Esophagus (tissue), 2 donors: ENCODE measurements around the gene XAGE1A. TPM values are rescaled to one million over a fixed set of nuclear protein-coding genes. Genes with fewer than 3 reads are reported as not detected.
"Not testable (repeated sequence)": the region's sequence is repeated elsewhere in the genome, so short reads cannot be mapped to it uniquely, and the experiment has no call there.

Source experiments
- H3K27ac ChIP-seq, 2 donors: one replicate each; pipeline ENCODE4 v1.5.1; 2013; ENCODE audit warnings: low read depth in 2 of 2, mild to moderate bottlenecking in 2 of 2, inconsistent platforms in 1 of 2, low read length in 1 of 2, moderate library complexity in 1 of 2
- H3K27me3 ChIP-seq, 2 donors: one replicate each; pipeline ENCODE4 v1.6.1; 2013; ENCODE audit warnings: low read length in 2 of 2, control low read depth in 1 of 2, mild to moderate bottlenecking in 1 of 2; ENCODE audit not compliant: insufficient read depth in 2 of 2, control insufficient read depth in 1 of 2
- H3K36me3 ChIP-seq, 2 donors: one replicate each; pipeline ENCODE4 v1.6.1; 2013; ENCODE audit warnings: low read length in 1 of 2; ENCODE audit not compliant: control insufficient read depth in 2 of 2, insufficient read depth in 2 of 2
- H3K4me1 ChIP-seq, 2 donors: one replicate each; pipeline ENCODE4 v1.6.1; 2013; ENCODE audit warnings: low read length in 1 of 2; ENCODE audit not compliant: control insufficient read depth in 2 of 2, insufficient read depth in 2 of 2
- H3K4me3 ChIP-seq, 2 donors: one replicate each; pipeline ENCODE4 v1.5.1; 2013; ENCODE audit warnings: low read length in 2 of 2, mild to moderate bottlenecking in 2 of 2, low read depth in 1 of 2, moderate library complexity in 1 of 2
- H3K9me3 ChIP-seq, 2 donors: one replicate each; pipeline ENCODE4 v1.6.1; 2013; ENCODE audit warnings: mild to moderate bottlenecking in 2 of 2, low read depth in 1 of 2, low read length in 1 of 2, moderate library complexity in 1 of 2; ENCODE audit not compliant: control insufficient read depth in 2 of 2, insufficient read depth in 1 of 2
- WGBS, 2 donors: extraction: QIAGEN DNeasy Blood & Tissue Kit; methylation state at CpG; one replicate each; pipeline ENCODE4 v1.1.7; 2013; 5-methylcytosine and 5-hydroxymethylcytosine counted together
- polyA plus RNA-seq, 2 donors: library from polyadenylated mRNA; stranded (reverse); fragments of 200-250 nt; gene quantifications; one replicate each; pipeline ENCODE4 v1.2.3, GENCODE V29; 2013
- donor health status: healthy with polysubstance abuse.
- donor health status: Bipolar disorder and iron deficiency.

Gene XAGE1A, protein sequence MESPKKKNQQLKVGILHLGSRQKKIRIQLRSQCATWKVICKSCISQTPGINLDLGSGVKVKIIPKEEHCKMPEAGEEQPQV
- not detected for polyA plus RNA-seq

DNA sequence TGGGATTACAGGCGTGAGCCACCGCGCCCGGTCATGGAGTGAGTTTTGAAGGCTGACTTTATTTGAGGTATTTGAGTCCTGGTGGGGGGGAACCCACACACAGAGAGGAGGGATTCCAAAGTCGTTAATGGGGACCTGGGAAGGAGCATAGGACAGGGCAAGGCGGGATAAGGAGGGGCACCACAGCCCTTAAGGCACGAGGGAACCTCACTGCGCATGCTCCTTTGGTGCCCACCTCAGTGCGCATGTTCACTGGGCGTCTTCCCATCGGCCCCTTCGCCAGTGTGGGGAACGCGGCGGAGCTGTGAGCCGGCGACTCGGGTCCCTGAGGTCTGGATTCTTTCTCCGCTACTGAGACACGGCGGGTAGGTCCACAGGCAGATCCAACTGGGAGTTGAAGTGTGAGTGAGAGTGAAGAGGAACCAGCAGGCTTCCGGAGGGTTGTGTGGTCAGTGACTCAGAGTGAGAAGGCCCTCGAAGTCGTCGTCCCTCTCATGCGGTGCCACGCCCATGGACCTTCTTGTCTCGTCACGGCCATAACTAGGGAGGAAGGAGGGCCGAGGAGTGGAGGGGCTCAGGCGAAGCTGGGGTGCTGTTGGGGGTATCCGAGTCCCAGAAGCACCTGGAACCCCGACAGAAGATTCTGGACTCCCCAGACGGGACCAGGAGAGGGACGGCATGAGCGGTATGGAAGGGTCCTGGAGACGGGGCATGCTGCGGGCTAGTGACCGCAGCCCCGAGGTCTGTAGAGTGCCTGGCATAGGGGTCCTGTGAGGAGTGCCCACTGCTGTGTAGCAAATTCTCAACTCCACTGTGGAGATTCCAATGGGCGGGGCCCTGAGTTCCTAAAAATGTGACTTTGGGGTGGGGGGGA is at the start of gene XAGE1A:
Gene XAGE1A (plus strand): TSS at position 264 of the 874 bp plus-strand sequence. CDS start 1,554 bp downstream, outside the sequence.
- not testable (repeated sequence) for H3K27ac ChIP-seq, H3K4me1 ChIP-seq, H3K27me3 ChIP-seq, H3K4me3 ChIP-seq, H3K9me3 ChIP-seq, H3K36me3 ChIP-seq
- WGBS, 2 donors = no CpG with 5 or more reads among the region's 41 CpGs

DNA sequence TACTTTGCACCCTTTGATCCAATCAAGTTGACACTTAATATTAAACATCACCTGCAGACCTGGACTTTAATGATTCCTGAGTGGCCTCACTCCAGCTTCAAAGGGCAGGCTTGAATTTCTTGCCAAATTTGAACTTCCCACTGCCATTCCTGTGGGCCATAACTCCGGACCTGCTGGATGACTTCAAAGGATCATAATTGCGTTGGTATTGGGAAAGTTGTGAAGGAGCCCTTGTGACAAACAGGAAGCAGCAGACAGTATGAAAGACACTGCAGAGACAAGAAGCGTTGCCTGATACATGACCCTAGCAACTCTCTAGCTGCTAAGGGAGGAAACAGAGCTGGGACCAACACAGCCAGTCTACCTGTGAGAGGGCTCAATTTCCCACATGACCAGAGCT is 43.6 kb upstream of the XAGE1A start:
- H3K27ac ChIP-seq, H3K4me1 ChIP-seq, H3K9me3 ChIP-seq, H3K36me3 ChIP-seq, H3K4me3 ChIP-seq, H3K27me3 ChIP-seq: not testable (repeated sequence)
- 55% methylated on average over 3 of the region's 3 CpGs for WGBS, 2 donors

DNA sequence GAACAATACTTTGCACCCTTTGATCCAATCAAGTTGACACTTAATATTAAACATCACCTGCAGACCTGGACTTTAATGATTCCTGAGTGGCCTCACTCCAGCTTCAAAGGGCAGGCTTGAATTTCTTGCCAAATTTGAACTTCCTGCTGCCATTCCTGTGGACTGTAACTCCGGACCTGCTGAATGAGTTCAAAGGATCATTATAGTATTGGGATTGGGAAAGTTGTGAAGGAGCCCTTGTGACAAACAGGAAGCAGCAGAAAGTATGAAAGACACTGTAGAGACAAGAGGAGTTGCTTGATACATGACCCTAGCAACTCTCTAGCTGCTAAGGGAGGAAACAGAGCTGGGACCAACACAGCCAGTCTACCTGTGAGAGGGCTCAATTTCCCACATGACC is 24.3 kb upstream of the XAGE1A start:
- WGBS, 2 donors = 28 to 61% methylated on average over 1 of the region's 1 CpG
- not testable (repeated sequence) for H3K36me3 ChIP-seq

DNA sequence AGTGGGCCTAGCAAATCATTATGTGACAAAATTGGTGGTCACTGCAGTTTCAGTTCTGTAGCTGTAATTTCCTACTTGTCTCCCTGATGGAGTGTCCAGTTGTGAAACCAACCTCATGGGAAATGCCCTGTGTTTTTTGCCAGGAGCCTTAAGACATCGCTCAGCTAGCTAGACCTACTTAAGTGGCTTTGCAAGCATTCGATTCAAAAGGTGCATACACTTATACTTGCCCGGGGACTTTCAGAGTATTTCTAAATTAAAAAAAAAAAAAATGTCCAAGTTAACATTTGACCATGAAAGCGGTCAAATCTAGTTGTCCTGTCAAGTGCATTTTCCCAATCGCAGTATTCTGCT is 788 bp downstream of the XAGE1A start:
- H3K27ac ChIP-seq, H3K4me1 ChIP-seq, H3K27me3 ChIP-seq, H3K9me3 ChIP-seq, H3K4me3 ChIP-seq, H3K36me3 ChIP-seq: not testable (repeated sequence)
- no CpG with 5 or more reads among the region's 5 CpGs for WGBS, 2 donors

More for the DNA sequence above, 24.3 kb upstream of the XAGE1A start:
- not testable (repeated sequence) for H3K9me3 ChIP-seq, H3K27ac ChIP-seq, H3K4me3 ChIP-seq, H3K27me3 ChIP-seq, H3K4me1 ChIP-seq

DNA sequence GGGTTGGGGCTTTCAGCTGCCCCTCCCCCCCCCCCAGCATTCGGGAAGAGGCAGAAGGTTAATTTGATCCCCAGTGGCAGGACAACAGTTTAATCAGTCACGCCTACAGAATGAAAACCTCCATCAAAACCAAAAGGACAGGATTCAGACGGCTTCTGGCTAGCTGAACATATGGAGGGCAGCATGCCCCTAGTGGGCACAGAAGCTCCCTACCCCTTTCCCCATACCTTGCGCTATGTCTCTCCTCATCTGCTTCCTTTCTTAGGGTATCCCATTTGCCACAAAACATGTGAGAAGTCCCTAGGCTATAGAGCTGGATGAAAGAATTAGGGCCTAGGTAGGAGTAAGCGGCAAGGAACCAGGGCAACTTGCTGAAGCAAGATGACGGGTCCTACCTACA is 5.8 kb downstream of the XAGE1A start:
- no CpG with 5 or more reads among the region's 6 CpGs for WGBS, 2 donors

DNA sequence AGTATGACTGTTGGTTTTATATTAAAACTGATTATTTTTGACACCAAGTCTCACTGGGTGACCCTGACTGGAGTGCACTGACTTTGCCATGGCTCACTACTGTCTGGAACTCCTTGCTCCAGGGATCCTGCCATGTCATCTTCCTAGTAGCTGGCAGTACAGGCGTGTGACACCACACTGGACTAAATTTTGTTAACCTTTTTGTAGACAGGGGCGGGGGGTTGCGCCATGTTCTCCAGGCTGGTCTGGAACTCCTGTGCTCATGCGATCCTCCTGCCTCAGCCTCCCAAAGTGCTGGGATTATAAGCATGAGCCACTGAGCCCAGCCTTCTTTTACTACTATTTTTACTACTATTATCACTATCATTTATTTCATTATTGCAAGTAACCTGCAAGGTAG is 8.9 kb downstream of the XAGE1A start:
- 76 to 93% methylated on average over 4 of the region's 4 CpGs for WGBS, 2 donors

More for the DNA sequence above, 5.8 kb downstream of the XAGE1A start:
- not testable (repeated sequence) for H3K27ac ChIP-seq, H3K4me3 ChIP-seq, H3K4me1 ChIP-seq, H3K27me3 ChIP-seq, H3K9me3 ChIP-seq, H3K36me3 ChIP-seq

DNA sequence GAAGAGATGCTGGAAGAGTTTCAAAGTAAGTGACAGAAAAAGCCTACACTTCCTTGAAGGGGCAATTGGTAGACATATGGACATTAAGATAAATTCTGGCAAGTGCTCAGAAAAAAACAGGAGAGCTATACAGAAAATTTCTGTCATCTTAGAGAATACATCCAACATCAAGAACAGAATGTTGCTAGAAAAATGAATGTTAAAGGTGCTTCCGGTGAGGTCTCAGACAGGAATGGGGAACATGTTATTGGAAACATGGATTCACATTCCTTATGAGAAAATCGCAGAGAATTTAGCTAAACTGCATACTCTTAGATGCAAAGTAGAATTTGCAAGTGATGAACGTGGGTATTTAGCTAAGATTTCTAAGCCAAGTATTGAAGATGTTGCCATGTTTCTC is 11.7 kb downstream of the XAGE1A start:
- no peak overlapping the region for H3K4me3 ChIP-seq
- peaks cover 0 to 3% of the 10 kb centered on the region in 2 donors for H3K27me3 ChIP-seq
- H3K36me3 ChIP-seq = no peaks in the 10 kb centered on the region
- 72 to 83% methylated on average over 3 of the region's 3 CpGs for WGBS, 2 donors
- no peak overlapping the region for H3K27ac ChIP-seq
- no peaks in the 10 kb centered on the region for H3K9me3 ChIP-seq
- no peaks in the 10 kb centered on the region for H3K4me1 ChIP-seq

More for the DNA sequence above, 8.9 kb downstream of the XAGE1A start:
- H3K27me3 ChIP-seq = peaks cover 0 to 3% of the 10 kb centered on the region in 2 donors
- no peaks in the 10 kb centered on the region for H3K36me3 ChIP-seq
- no peaks in the 10 kb centered on the region for H3K4me1 ChIP-seq
- no peak overlapping the region for H3K27ac ChIP-seq
- H3K4me3 ChIP-seq = no peak overlapping the region
- no peaks in the 10 kb centered on the region for H3K9me3 ChIP-seq

DNA sequence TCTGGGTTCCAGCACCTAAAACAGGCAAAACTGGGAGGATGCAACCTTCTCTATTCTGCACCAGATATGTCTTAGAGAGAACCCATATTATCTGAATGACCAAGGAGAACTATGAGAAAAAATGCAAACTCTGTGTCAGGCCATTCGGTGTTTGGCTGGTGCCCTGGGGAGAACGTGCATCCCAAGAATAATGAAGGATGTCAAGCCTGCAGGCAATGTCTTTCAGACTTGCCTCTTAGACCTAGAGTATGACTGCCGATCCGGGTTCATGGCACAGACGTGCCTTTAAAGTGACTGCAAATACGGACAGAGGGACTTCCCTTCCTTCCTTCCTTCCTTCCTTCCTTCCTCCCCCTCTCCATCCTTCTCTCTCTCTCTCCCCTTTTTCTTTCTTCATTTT is 14.3 kb downstream of the XAGE1A start:
- no peak overlapping the region for H3K27ac ChIP-seq
- H3K4me3 ChIP-seq = no peak overlapping the region
- 73% methylated on average over 6 of the region's 6 CpGs for WGBS, 2 donors

DNA sequence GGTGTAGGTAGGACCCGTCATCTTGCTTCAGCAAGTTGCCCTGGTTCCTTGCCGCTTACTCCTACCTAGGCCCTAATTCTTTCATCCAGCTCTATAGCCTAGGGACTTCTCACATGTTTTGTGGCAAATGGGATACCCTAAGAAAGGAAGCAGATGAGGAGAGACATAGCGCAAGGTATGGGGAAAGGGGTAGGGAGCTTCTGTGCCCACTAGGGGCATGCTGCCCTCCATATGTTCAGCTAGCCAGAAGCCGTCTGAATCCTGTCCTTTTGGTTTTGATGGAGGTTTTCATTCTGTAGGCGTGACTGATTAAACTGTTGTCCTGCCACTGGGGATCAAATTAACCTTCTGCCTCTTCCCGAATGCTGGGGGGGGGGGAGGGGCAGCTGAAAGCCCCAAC is 15.5 kb downstream of the XAGE1A start:
- H3K4me1 ChIP-seq, H3K27me3 ChIP-seq, H3K4me3 ChIP-seq, H3K27ac ChIP-seq, H3K9me3 ChIP-seq, H3K36me3 ChIP-seq: not testable (repeated sequence)
- WGBS, 2 donors = no CpG with 5 or more reads among the region's 6 CpGs

More for the DNA sequence above, 14.3 kb downstream of the XAGE1A start:
- H3K36me3 ChIP-seq = no peaks in the 10 kb centered on the region
- H3K27me3 ChIP-seq = no peaks in the 10 kb centered on the region
- H3K9me3 ChIP-seq = no peaks in the 10 kb centered on the region
- no peaks in the 10 kb centered on the region for H3K4me1 ChIP-seq
